Parathyroid adenoma (tissue), 2 donors: Measurements from ENCODE around the gene PPP2R3B.

ENCODE experiments used
- H2AFZ ChIP-seq: fragments of 300-600 bp; sonication (generic); one replicate; pipeline ENCODE4 v1.7.0; 2017; ENCODE audit warnings: antibody characterized with exemption, mild to moderate bottlenecking
- H3K27ac ChIP-seq: fragments of 300-600 bp; sonication (generic); one replicate; pipeline ENCODE4 v1.7.0; 2017
- H3K27me3 ChIP-seq: fragments of 300-600 bp; sonication (generic); one replicate; pipeline ENCODE4 v1.7.0; 2017; ENCODE audit warnings: low read length; ENCODE audit not compliant: control insufficient read depth, insufficient read depth
- H3K36me3 ChIP-seq: fragments of 300-600 bp; sonication (generic); one replicate; pipeline ENCODE4 v1.7.0; 2017; ENCODE audit warnings: low read length; ENCODE audit not compliant: control insufficient read depth, insufficient read depth
- H3K4me1 ChIP-seq: fragments of 300-600 bp; sonication (generic); one replicate; pipeline ENCODE4 v1.7.0; 2017; ENCODE audit warnings: control low read depth
- H3K4me2 ChIP-seq: fragments of 300-600 bp; sonication (generic); one replicate; pipeline ENCODE4 v1.7.0; 2017; ENCODE audit warnings: low read length
- H3K4me3 ChIP-seq: fragments of 300-600 bp; sonication (generic); one replicate; pipeline ENCODE4 v1.7.0; 2017; ENCODE audit warnings: low read depth, low read length
- H3K79me2 ChIP-seq: fragments of 300-600 bp; sonication (generic); one replicate; pipeline ENCODE4 v1.7.0; 2017; ENCODE audit warnings: control low read depth
- H3K9ac ChIP-seq: fragments of 300-600 bp; sonication (generic); one replicate; pipeline ENCODE4 v1.7.0; 2017; ENCODE audit warnings: mild to moderate bottlenecking
- H3K9me3 ChIP-seq: fragments of 300-600 bp; sonication (generic); one replicate; pipeline ENCODE4 v1.7.0; 2017; ENCODE audit warnings: low read length; ENCODE audit not compliant: control insufficient read depth
- CTCF ChIP-seq: fragments of 300-600 bp; sonication (generic); IDR thresholded peaks from one replicate; pipeline ENCODE4 v1.7.0; 2017; ENCODE audit warnings: antibody characterized with exemption, mild to moderate bottlenecking
- donor health status: primary hyperparathyroidism.

The PPP2R3B gene

GRCh38 chrX:368811-369562, 17.7 kb downstream of the PPP2R3B start:
- no peak overlapping the region for H3K9ac ChIP-seq
- no peak for TF ChIP-seq CTCF
- no peaks in the 10 kb centered on the region for H3K4me1 ChIP-seq
- H2AFZ ChIP-seq = no peak overlapping the region
- no peaks in the 10 kb centered on the region for H3K36me3 ChIP-seq
- H3K4me3 ChIP-seq = no peak overlapping the region
- no peaks in the 10 kb centered on the region for H3K27me3 ChIP-seq
- no peaks in the 10 kb centered on the region for H3K9me3 ChIP-seq
- no peak overlapping the region for H3K27ac ChIP-seq
- H3K4me2 ChIP-seq = no peak overlapping the region
- no peaks in the 10 kb centered on the region for H3K79me2 ChIP-seq

DNA sequence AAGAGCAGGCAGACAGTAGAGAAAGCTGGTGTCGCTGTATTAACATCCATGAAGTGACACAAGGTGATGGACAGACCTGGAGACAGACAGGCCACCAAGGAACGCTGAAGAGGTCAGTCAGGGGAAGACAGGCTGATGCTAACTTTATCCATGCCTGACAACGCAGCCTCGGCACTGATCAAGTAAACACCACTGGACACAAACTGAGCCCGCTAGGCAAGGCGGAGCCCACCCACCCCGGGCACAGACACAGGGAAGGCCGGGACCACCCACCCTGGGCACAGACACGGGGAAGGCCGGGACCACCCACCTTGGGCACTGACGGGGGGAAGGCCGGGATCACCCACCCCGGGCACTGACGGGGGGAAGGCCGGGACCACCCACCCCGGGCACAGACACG, 18.8 kb downstream of the PPP2R3B start:
- H3K36me3 ChIP-seq = no peaks in the 10 kb centered on the region
- no peak overlapping the region for H3K27ac ChIP-seq
- H2AFZ ChIP-seq = no peak overlapping the region
- H3K4me3 ChIP-seq = no peak overlapping the region
- no peaks in the 10 kb centered on the region for H3K79me2 ChIP-seq
- H3K9ac ChIP-seq = no peak overlapping the region
- TF ChIP-seq CTCF = no peak
- H3K4me2 ChIP-seq = no peak overlapping the region
- H3K9me3 ChIP-seq = no peaks in the 10 kb centered on the region
- no peaks in the 10 kb centered on the region for H3K4me1 ChIP-seq
- no peaks in the 10 kb centered on the region for H3K27me3 ChIP-seq

DNA sequence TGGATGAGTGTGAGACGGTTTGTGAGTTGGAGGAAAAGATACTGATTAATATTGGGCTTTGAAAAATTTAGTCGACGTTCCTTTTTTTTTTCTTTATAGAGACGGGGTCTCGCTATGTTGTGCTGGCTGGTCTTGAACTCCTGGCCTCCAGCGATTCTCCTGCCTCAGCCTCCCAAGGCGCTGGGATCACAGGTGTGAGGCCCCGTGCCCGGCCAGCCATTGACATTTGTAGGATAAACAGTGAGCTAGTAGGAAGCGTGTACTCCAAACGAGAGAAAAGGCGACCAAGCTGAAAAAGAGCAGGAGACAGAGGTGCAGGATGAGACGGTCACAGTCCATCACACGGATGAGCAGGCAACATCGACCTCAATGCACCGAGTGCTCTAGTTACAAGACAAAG, 19.4 kb downstream of the PPP2R3B start:
- H3K27ac ChIP-seq = no peak overlapping the region
- TF ChIP-seq CTCF = no peak

GRCh38 chrX:363621-364375, 22.9 kb downstream of the PPP2R3B start:
- Histone ChIP-seq H3K36me3 (no peaks in the 10 kb centered on the region), H3K4me2 (no peak overlapping the region), H3K27me3 (no peaks in the 10 kb centered on the region), H3K9me3 (no peaks in the 10 kb centered on the region), H3K27ac (no peak overlapping the region), H3K4me1 (no peaks in the 10 kb centered on the region), H3K79me2 (no peaks in the 10 kb centered on the region), H3K9ac (no peak overlapping the region), H3K4me3 (no peak overlapping the region), H2AFZ (no peak overlapping the region)
- TF ChIP-seq CTCF = no peak

More for the DNA sequence above, 19.4 kb downstream of the PPP2R3B start:
- H3K79me2 ChIP-seq = no peaks in the 10 kb centered on the region
- no peaks in the 10 kb centered on the region for H3K27me3 ChIP-seq
- no peaks in the 10 kb centered on the region for H3K9me3 ChIP-seq
- H2AFZ ChIP-seq = no peak overlapping the region
- H3K36me3 ChIP-seq = no peaks in the 10 kb centered on the region
- H3K9ac ChIP-seq = no peak overlapping the region
- H3K4me2 ChIP-seq = no peak overlapping the region
- H3K4me3 ChIP-seq = no peak overlapping the region
- no peaks in the 10 kb centered on the region for H3K4me1 ChIP-seq
